HK-2 (cell line): ENCODE data around the gene DCAF8.
A peak's percentile ranks its signal among the peaks of the same experiment; 100 is the strongest.

Source experiments
- DNase-seq: peaks from one replicate; pipeline ENCODE4 v3.0.0-alpha.2; 2018; ENCODE audit not compliant: unreplicated experiment

The DCAF8 gene

DNA sequence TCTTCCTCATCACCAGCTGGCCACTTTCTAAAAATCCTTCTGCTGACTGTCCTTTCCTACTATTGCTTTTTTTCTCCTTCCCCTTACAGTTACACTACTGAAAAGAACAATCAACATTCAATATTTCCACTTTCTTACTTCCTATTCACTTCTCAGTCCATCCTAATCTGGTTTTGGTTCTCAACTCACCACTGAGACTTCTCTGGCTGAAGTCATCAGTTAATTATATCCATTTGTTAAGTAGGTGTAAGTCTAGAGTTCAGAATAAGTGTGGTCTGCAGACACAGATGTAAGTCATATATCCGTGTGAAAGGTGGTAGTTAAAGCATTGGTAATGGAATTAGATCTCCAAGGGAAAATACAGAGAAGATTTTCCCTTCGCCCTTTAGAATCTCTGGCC lies 35.7 kb downstream of the DCAF8 start:
- no peak for DNase-seq

DNA sequence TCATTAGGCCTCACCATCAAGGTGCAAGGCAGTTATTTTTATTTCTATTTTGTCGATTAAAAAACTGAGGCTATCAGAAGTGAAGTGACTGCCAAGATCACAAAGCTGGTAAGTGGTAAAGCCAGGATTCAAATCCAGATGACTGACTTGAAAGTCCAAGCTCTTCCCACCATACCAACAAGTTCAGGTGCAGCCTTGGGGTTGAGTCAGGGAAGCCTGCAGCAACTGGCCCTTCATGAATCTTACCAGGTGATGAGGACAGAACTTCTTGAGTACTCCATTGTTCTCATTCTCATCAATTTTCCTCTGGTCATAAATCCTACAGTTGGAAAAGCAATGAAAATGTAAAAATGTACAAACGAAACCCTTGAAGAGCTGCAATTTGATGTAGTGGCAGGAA lies 37.0 kb downstream of the DCAF8 start:
- DNase-seq = no peak

DNA sequence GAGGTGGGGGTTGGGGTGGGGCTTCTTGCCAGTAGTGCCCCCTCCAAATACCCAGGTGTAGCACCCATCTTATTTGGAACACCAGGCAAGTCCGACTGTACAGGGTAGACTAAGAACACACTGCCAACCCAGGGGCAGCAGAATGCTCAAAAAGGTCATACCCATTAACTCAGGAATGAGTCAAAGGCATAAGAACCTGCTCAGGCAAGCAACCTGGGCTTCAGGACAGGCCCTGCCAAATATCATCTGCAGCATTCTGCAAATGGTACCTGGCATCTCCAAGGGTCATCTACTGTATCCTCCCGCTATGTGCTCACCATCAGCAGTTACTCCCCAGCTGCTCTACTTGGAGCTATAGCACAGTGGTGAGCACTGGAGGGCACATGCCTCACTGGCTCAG lies 37.7 kb downstream of the DCAF8 start:
- DNase-seq = no peak

DNA sequence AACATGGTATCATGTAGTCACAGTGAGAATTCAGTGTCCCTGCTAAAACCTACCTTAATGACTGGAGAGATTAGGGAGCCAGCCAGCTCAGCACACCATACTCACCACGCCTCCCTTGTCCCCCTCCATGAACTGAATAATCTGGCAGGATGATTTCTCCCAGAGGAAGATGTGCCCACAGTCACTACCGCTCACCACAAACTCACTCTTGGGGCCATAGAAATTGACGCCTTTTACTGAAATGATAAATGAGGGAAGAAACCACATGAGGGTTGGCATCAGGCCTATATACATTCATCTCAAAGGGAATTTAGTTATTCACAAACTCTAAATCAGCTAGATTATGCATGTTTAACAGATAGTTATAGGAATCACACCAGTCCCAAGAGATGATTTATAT lies 39.8 kb downstream of the DCAF8 start:
- no peak for DNase-seq

DNA sequence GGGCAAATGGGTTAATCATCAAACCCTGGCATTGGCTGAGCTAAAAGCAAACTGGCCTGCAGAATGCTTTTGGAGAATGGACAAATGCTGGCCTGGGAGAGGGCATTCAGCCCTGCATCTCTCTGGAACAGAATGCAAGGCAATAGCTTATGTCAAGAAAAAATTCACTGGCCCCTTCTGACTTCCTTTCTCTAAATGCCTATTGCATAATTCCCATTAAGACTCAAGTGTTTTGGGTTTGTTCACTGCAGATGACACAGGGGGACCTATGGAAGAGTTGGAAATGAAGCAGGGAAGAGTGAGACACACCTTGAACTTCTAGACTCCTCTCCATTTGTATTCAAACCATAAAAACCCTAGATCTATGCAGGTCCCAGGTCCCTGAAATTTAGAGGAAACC lies 41.3 kb downstream of the DCAF8 start:
- DNase-seq = no peak

DNA sequence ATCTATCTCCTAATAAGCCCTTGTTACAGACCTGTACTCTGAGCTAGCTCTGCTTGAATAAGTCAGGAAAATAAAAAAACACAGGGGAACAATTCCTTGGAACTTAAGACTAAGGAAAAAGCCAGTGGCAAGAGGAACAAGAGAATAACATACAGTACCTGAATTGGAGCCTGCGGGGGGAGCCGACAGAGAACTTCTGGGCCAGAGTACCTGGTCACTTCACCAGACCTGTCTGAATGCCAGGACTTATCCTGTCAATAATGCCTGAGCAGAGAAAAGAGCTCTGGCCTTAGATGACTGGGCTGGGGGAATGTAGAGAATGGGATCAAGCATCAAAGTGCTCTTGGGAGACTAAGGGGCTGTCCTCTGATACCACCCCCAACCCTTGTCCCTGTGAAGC lies 42.0 kb downstream of the DCAF8 start:
- DNase-seq = no peak

DNA sequence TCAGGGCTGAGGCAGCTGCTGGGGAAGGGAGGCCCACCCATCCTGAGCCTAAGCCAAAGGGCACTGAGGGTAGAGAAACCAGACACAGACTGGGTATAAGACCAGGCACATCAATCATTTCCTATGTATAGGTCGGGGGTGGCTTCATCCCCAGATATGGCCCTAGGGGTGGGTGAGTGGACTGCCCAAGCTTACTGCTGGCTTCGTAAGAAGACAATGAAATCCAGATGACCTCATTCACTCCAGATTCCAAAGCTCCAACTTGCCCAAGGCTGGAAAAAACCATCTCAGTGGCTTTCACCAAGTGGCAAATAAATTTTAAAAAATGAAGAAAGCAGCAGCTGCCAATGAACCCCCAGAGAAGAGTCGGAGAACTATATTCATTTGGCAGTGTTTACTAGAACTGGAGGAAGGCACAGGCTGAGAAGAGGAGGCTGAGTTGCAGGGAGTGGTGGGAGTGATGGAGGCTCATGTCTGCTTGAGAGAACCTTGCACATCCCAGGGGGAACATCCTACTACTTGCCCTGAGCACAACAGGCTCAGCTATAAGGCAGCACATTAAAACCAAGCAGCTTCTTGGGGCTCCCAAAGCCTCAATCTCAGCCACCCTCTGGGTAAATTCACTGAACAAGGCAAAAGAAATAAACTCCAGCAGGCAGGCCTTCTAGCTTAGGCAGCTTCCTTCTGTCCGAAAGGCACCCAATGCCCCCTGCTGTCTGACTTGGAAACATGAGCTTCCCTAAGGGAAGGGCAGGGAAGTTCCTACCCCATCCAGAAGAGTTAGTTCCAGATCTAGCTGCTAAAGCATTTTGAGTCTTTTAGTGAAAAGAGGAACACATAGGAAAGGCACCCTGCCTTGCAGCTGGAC lies 43.1 kb downstream of the DCAF8 start:
- DNase-seq = no peak

DNA sequence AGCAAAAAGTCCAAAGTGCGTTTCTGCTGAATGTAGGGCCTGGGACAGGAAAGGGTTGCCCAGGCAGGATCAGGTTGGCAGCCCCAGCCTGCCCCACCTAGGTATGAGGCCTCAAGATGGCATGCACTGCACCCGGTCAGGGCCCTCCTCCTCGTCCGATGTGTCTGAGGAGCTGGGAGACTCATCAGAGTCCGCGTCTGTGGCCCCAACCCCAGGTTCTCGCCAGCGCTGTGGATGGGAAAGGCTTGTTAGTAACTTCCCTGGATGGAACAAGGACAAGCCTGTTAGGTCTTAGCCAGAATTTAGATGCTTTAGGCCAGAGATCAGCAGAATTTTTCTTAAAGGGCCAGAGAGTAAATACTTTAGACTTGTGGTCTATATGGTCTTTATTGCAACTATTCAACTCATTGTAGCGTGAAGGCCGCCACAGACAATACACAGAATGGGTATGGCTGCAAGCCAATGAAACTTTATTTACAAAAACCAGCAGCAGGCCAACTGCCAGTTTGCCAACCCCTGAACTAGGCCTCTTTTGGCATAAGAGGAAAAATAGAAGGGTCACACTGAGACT lies 44.8 kb downstream of the DCAF8 start:
- DNase-seq = no peak

DNA sequence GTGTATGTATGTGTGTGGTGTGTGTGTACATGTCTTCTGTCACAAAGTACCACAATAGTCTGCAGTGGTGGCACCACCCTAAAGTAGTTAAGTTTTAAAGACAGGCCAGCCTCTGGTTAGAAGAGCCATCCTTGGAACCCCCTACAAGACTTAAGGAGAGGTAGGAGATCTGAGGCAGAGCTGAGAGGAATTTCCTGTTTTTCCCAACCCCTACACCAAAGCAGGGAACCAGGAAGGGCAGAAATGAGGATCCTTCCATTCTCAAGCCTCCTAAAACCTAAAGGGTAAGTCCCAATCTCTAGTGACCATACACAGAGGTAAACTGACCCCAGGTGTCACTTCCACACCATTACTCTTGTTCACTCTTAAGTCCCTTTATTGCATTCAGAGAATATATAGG lies 46.0 kb downstream of the DCAF8 start:
- DNase-seq = no peak

DNA sequence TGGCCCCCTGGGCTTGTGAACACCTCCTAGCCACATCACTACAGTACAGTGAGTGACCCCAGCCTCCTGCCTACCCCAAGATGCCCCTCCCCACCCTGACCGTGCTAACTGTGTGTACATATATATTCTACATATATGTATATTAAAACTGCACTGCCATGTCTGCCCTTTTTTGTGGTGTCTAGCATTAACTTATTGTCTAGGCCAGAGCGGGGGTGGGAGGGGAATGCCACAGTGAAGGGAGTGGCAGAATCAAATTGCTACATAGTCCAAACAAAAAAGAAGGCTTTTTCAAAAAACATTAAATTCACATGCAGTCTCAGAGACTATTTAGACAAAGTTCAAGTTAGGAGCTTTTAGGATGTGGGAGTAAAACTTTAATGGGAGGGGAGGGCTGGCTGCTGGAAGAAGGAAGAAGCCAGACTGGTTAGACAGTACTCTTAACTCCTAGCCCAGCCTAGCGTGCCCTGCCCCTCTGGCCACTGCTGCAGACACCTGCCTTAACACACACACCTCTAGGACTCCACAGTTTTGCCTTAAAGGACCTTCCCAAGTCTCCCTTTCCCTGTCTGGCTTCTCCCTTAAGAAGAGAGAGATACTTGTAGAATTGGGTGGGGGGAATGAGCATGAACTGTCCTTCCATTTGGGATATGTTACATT lies 47.7 kb downstream of the DCAF8 start:
- no peak for DNase-seq

DNA sequence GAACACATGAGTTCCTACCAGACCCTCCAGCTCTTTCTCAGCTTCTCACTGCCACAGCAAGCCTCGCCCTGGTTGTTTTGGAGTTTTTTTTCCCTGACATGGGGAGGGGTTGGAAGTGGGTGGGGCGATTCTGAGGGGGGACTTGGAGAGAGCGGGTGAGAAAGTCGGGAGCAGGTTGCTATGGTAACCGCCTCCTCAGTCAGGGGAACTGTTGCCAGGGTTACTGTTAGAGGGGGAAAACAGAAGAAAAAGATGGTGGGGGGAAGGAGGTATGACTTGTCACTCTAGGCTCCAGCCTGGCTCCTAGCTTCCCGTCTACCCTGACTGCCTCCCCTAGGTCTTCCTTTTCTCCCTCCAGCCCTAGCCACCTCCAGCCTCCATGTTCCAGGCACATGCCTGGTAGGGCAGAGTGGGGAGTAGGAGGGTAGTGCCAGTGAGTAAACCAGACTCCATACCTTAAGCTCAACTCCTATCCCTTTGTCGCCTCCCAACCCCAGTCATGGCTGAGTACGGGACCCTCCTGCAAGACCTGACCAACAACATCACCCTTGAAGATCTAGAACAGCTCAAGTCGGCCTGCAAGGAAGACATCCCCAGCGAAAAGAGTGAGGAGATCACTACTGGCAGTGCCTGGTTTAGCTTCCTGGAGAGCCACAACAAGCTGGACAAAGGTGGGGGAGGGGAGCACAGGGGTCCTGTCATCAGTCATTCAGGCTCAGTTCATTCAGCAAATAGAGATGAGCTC lies 51.1 kb downstream of the DCAF8 start:
- DNase-seq = no peak

DNA sequence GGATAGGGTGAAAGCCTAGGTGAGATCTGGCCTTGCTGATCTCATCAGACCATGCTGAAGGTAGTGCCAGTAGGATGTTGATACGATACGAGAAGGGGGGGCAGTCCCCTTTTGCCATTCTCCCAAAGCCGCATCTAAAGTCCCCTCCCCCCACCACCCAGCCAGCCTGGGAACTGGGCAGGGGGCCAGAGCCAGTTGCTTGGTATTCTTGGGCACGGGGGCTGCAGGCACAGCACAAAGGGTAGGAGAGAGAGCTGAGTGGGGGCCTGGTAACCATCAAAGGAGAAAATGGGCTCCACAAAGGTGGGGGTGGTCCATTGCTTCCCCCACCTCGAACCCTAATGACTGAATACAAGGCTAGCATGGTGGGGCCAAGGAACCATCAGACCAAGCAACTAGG lies 51.8 kb downstream of the DCAF8 start:
- DNase-seq = no peak

DNA sequence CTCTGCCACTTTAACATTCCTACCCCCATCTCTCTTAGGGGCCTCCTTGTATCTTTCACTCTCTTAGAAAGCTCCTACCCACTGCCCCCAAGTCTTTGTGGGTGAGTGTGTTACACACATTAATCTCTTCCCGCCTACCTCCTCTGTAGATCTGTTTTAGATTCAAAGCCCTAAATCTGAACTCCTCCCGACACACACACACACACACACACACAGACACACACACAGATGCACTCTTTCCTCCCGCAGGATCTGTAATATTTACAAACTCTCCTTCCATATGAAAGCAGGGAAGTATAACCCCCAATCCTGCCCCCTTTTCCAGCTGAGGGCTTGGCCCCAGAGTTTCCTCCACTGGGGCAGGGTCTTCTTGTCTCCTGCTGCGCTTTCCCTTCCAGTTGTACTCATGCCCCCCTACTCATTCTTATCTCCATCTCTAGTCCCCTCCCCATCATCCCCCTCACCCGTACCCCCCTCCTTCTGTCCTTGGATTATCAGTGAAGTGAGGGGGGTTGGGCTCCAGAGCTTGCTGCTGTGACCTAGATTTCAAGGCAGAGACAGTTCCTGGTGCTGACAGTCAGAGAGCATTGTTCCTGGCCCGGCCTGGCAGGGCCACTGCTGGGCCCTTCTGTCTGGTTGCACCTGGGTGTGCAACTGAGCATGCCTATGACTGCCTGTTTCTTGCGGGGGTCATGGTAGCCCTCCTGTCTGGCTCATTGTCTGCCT lies 52.9 kb downstream of the DCAF8 start:
- no peak for DNase-seq

DNA sequence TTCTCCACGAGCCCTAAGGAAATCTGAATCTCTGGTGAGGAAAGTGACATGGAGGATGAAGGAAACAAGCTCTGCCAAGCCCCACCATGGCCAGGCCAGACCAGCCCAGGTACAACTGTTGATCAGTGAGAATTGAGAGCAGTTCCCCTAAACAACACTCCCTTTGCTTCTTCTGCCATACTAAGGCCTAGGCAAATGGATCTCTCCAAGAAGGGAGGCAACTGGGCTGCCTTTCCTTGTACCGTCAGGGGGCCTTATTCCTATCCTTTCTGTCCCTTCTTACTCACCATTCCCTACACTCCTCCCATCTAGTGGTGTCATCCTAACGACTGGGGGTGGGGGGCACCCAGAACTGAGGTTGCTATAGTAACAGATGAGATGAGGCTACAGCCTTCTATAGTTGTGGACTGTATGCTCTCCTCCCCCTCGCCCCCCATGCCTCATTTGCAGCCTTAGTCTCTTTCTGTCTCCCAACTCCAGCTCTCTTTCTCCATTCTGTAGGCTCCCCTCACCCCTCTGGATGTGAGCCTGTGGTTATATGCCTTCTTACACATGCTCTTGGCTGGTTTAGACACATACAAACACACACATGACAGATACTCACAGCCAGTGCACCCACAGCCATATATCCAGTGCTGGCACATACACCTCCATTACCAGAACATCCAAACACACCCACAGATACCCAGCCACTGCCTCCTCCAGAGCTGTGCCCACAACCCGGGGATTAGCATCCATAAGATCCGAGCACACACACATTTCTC lies 53.6 kb downstream of the DCAF8 start:
- no peak for DNase-seq

DNA sequence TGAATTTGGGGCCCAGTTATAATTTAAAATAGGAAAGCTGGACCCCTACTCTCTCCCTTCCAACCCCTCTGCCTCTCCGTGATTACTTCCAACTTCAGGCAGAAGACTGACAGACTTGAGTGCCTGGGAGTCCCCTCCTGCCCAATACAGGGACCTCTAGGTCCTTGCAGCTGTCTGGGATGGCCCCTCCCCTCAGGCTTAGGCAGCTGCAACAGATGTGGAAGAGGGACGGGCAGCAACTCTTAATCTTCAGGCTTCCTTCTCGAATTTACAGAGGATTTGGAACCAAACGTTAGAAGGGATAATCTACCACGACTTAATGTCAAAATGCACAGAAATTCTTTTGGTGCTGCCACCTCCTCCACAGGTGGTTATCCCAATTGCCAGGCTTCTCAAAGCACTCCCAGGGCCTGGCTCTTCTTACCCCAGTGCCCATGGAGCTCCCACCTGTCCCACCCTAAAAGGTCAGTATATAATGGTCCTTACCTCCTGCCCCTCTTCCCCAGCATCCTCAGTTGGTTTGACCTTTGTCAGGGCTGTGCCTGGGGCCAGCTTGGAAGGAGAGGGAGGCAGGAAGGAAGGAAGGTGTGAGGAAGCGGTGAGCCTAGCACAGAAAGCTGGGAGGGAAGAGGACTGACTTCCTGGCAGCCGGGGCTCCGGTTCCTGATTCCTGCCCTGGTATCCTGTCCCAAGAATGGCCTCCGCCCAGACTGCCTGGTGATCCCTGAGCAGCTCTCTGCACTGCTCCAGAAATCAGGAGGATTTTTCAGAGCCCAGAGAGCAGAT lies 54.4 kb downstream of the DCAF8 start:
- no peak for DNase-seq

DNA sequence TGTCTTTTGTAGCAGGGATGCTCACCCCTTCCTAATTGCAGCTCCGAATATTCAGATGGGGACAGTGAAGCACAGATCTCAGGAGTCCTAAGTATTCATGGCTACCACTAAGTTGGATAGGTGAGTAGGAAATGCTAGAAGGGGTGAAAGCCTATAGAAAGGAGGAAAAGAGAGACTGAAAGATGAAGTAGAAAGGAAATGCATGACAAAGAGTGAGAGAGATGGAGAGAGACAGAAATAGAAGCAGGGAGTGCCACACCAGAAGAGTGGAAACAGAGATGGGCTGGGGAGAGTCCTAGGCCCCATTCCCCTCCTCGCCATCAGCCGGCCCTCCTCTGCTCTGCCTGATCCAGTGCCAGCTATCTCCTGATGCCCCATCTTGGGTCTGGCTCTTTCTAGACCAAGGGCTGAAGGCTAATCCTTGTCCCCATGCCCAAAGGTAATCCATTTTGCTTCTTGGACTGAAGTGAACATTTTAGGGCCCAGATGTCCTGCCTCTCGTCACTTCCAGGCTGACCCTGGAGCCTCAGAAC lies 55.2 kb downstream of the DCAF8 start:
- no peak for DNase-seq

DNA sequence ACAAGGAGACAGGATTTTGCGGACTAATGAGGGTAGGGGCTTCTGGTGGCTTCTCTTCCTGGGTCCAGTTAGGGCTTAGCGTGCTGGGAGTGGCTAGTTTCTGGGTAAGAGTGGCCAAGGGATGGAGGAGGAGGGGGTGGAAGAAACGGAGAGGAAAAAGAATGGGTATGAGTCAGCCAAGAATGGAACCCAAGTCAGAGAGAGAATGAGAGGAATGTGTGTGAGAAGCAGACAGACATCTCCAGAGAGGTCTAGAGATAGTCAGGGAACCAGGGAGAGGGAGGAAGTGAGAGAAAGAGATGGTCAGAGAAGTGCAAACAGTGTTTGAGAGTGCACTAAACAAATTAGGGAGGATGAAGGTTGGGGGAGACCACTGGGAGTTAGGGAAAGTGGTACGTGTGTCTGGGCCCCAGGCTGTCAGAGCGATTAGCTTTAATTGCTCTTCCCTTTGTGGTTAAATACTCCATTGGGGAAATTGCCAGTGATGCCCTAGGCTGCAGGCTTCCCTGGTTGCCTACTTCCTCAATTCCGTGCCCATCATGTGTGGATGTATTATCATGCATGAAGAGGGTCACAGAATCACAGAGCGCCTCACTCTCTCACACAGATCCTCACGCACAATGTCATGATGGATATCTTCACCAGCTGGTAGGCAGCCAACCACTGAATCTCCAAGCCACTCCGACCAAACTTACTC lies 55.8 kb downstream of the DCAF8 start:
- DNase-seq = peak; percentile 69

DNA sequence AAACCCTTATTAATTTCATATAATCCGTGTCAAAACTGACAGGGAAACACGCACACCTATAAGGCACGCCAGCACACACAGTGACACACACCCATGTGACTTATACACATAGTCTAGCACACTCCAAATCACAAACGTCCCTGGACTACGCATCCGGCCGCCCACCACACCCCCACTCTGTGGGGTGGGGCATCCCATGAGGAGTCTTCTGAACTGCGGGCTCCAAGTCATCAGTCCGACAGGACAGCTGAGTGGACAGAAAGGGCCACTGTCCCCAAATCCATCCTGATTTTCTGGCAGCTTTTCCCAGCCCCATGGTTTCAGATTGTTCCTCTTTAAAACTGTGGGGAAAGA lies 56.3 kb downstream of the DCAF8 start:
- peak; percentile 75 for DNase-seq

DNA sequence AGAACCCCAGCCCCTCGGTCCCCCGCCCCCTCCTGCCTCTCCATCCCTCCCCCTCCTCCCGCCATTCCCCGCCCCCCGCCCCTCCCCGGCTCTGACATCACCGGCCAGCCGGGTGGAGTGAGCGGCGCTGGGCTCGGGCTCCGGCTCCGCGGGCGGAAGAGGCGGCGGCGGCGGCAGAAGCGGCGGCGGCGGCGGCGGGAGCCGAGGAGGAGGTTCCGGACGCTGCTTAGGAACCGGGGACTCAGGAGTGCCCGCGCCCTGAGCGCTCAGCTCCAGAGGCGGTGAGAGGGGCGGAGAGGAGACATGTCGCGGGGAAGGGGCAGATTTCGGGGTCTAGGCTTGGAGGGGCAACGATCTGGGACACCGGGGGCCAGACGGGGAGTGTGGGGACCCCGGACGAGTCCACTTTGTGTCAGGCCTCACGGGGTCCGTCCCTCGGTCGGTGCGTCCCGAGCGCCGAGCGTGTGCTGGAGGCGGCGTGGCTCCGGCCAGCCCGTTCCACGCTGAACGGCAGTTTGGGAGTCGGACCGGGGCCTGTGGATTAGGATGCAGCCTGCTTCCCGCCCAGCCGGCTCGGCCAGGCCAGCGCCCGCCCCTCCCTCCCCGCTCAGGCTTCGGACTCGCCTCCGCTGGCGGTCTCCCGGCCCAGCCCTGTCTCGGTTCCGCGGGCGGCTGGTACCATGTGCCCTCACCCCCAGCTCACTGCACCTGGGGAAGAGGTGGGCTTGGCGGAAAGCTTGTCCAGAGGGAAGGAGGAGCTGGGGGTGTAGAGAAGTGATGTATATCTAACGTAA lies 56.9 kb downstream of the DCAF8 start, which contains the start of gene PEA15:
Gene PEA15, plus strand, starts transcription at position 143 of the 794 bp plus-strand sequence. CDS start 6,161 bp downstream, outside the sequence.
- DNase-seq = peak; percentile 71
